Embryonic facial prominence (tissue), 1 donor: Measurements from ENCODE around the gene INAFM2.

ENCODE experiments used
- DNase-seq: peaks from one replicate; pipeline ENCODE4 v3.0.0-alpha.2; 2016; ENCODE audit errors: extremely low spot score

Gene INAFM2

GRCh38 chr15:40306908-40307307 is 16.6 kb upstream of the INAFM2 start:
- DNase-seq, result no peak

DNA sequence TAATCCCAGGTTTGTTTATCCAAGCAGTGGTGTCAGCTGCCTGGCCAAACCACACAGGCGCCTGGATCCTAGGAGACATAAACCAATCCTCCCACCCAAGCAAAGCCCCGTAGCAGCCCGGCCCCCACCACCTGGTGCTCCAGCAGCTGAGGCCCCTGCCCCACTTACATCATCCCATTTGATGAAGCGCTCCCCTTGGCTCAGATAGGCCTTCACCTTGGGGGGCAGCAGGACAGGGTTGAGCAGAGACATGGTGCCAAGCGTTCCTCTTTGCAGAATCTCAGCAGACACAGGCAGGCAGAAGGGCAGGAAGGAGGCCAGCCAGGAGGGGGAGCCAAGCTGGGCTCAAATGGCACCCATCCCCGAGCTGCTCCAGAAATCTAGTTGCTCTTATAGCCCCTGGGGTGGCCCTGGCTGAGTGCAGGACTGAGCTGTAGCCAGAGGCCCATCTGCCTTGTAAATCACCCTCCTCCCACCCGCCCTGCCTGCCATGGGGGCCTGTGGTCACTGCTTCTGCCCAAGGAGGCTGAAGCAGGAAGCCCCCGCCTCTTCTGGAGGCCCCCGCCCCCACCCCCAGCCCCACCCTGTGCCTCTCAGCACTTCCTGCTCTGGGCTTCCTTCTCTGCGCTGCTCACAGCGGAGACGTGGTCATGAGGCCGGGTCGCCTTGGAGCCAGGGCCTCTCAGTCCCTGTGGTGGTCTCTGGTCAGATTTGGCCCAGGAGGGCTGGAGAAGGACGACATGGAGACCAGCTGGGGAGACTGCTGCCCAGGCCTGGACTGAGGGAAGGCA is 15.9 kb upstream of the INAFM2 start, which contains the start of gene PLCB2:
Gene PLCB2, minus strand, starts transcription at position 515 of the 791 bp plus-strand sequence. Its CDS starts 263 bp downstream, at position 252.
- no peak for DNase-seq

DNA sequence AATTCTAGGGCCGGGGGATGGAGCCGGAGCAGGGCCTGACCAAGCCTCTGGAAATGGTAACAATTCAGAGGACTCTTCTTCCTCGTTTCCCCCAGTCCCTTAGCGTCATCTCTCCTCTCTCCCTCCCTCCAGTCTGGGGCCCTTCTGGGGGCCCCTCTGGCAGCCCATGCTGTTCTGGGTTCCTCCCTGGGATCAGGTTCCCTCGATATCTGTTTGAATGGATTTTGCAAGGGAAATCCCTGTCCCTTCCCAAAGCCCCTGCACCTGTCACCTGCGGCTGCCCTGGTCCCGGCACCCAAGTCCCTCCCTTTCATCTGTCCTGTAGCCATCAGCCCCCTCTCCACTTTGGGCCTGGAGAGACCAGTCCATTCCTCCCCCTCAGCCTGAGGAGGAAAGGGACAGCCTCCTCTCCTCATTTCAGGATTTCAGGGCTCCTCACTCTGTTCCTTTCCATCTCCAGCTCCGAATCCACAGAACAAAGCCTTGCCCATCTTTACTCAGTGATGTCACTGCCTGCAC is 14.1 kb upstream of the INAFM2 start:
- no peak for DNase-seq

GRCh38 chr15:40310001-40310959 is 13.2 kb upstream of the INAFM2 start:
- no peak for DNase-seq

GRCh38 chr15:40310993-40311392 is 12.5 kb upstream of the INAFM2 start:
- DNase-seq, result no peak

- DNase-seq, result no peak
These were observed 10.9 kb upstream of the INAFM2 start for GRCh38 chr15:40312370-40313158.

- no peak for DNase-seq
These were observed 9.7 kb upstream of the INAFM2 start for GRCh38 chr15:40313531-40314398.

DNA sequence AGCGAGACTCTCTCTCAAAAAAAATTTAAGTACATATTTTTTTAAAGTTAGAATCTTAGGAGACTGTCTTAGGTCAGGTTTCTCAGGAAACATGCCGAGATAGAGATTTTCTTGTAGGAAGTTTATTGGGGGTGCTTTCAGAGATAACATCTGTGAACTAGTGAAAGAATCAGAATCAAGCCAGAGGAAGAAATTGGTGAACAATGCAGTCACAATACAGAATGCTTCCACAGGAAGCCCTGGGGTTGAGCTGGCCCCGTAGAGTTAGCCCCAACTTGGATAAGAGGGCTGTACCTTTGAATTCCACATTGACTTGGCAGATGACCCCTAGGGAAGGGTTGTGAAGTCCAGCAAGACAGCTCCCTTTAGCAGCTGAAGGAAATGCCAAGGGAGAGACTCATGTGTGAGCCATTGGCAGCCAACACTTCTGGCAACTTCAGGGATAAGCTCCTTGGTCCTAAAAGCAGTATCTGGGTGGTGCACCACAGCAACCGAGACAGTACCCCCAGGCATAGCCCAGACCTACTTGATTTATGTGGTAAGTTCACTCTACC is 8.7 kb upstream of the INAFM2 start:
- no peak for DNase-seq

DNA sequence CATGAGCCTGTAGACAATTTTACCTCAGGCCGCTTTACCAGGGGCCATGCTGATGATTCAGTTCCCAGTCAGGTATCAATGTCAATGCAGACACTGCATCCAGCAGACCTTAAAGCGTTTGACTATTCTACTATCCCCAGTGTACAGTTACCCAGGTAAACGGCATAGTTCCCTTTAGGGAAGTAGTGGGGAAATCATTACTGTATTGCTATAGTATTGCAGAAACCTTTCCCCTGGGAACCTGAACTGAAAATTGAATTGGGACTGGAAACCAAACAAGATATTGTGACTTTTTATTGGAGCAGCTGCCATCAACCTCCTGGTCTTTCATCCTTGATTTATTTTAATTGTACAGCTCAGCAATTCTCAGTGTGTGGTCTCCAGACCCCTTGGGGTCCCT is 6.6 kb upstream of the INAFM2 start:
- no peak for DNase-seq

- no peak for DNase-seq
These were observed 5.9 kb upstream of the INAFM2 start for GRCh38 chr15:40317580-40317979.

DNA sequence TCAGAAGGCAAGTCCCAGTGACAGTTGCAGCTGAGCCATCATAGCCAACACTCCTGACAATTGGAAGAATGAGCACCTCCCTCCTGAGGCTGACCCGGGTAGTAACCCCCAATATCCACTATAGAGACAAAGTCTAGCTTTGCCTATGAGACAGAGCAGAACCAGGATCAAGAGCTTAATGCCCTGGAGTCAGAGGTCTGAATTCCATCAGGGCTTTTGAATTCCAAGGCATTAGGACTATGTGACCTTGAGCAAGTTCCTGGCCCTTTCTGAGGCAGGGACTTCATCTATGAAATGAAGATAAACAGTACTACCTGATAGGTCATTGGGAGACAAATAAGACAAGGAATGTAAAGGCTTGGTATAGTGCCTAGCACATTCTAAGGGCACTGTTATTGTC is 3.1 kb upstream of the INAFM2 start:
- DNase-seq, result no peak

DNA sequence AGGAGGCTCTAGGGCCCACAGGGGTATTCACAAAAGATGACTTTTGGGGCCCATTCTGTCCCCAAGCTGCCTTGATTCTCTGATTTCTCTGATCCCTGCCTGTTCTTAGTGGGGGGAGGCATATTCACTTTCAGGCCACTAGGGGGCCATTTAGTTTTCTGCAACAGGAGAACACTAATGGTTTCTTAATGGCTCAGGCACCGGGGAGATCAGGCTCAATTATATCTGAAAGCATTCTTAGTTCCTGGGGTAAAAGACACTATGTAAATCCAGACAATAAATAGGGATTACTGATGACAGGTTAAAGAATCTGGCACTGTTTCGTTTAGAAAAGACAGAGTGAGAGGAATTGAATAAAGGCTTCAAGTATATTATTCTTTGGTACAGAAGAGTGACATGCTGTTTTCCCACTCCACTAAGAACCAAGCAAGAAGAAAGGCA is 2.5 kb upstream of the INAFM2 start:
- DNase-seq, result peak; percentile 59

DNA sequence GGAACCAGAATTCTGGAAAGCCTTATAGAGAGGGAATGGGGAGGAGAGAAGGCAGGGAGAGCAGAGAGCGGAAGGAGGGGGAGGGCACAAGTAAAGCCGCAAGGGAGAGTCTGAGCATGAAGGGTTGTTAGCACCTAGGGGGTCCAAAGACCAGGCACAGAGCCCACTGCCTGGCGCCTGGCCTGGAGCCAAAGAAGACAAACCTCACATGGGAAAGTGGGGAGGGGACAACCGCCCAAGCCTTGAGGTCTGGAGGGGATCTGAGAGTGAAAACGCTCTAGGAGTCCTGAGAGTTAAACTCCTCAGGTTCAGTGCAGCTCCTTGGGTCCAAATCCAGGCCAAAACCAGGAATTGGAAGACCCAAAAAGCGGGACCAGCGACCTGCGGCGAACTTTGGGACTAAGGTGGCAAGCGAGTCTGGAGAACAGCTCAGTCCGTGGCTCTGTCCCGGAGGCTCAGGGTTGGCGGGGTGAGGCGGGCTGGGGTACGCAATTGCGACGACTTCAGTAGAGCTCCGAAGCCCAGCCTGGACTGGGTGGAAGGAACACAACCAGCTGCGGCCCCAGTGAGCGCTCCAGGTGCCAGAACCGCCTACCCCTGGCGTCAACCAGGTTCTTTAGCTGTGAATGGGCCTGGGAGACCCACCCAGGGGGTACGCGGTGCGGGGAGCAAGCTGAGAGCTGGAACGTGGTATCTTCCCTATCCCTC is 807 bp upstream of the INAFM2 start:
- DNase-seq, result no peak

DNA sequence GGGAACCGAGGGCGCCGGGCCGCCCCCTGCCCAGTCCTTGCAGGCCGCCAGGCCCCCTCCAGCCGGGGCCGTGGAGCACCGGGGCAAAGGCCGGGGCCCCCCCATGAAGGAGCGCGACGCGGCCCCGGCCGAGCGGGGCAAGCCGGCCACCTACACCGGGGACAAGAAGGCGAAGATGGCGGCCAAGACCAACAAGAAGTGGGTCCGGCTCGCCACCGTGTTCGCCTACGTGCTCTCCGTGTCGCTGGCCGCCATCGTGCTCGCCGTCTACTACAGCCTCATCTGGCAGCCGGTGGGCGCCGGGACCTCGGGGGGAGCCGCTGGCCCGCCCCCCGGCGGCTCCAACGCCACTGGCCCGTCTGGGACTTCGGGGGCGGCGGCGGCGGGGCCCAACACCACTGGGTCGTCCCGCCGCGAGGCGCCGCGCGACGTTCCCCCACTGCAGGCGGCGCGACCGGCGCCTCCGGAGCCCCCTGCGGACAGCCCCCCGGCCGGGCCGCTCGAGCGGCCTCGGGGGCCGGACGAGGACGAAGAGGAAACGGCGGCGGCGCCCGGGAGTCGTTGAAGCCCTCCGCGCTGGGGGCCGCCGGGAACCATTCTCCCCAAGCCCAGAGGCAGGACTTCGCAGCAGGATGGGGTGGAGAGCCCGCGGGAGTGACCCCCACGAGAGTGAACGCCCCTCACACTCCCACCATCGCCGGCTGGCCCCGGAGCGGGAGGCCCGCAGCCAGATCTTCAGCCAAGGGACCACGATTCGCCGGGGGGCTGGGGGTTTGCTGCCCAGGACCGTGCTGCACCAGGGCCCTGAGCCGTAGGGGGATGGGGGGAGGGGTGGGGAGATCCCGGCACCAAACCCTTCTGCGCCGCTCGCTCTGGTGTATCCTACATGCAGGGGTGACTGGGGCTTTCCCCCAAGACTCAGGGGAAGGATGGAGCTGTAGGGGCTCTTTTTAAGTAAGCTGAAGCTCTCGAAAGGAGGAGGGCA is 753 bp downstream of the INAFM2 start:
- no peak for DNase-seq

DNA sequence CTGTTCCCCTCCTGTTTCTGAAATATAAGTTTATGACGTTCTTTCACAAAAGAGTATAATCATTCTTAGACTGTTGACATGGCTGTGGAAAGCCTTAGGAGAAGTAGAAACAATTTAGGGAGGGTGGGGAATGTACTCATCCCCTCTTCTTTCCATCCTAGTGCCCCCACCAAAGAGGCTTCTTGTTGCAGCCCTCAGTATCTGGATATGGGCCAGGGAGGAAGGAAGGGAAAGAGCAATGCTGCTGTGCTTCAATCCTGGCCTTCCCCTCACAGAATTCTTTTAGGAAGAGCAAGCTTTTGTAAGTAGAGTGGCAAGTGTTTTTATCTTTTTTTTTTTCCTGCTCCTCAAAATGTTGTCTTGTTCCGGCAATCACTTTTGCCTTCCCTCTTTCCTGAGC is 1.7 kb downstream of the INAFM2 start:
- no peak for DNase-seq

- no peak for DNase-seq
These were observed 2.2 kb downstream of the INAFM2 start for GRCh38 chr15:40325700-40326099.

- DNase-seq, result no peak
These were observed 4.0 kb downstream of the INAFM2 start for GRCh38 chr15:40327457-40327856.

- DNase-seq, result no peak
These were observed 4.7 kb downstream of the INAFM2 start for GRCh38 chr15:40328176-40328575.
